C4-2B (cell line): ENCODE results near the gene NFYB.

Experiments used
- H3K27ac ChIP-seq: fragments of 450-650 bp; 2 replicates; pipeline ENCODE4 v1.5.1; 2017
- ZFX ChIP-seq: fragments of 450-650 bp; IDR thresholded peaks from 2 replicates; pipeline ENCODE4 v1.6.1; 2017
- TF ChIP-seq, protein P1 (sequence below): fragments of 450-650 bp; conservative IDR thresholded peaks from 2 replicates; pipeline ENCODE4 v1.5.1; 2017; ENCODE audit warnings: mild to moderate bottlenecking

The NFYB gene

DNA sequence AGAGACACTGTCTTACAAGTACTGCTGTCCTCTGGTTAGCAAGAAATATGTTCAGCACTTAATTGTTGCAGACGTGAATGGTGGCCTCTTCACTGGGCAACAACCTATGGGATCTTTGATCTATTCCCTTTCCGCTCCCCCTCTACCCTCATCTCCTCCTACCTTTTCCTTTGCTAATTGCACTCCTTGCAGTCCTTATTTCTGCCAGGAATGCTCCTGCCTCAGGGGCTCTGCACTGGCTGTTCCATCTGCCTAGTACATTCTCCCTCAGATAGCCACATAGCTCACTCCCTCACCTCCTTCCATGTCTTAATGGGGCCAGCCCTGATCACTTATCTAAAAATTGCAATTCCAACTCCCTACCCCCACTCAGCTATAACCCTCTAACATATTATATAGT is 4.5 kb upstream of the NFYB start:
- H3K27ac ChIP-seq = no peak overlapping the region
- no peak for TF ChIP-seq ZFX
- TF ChIP-seq, protein P1, sequence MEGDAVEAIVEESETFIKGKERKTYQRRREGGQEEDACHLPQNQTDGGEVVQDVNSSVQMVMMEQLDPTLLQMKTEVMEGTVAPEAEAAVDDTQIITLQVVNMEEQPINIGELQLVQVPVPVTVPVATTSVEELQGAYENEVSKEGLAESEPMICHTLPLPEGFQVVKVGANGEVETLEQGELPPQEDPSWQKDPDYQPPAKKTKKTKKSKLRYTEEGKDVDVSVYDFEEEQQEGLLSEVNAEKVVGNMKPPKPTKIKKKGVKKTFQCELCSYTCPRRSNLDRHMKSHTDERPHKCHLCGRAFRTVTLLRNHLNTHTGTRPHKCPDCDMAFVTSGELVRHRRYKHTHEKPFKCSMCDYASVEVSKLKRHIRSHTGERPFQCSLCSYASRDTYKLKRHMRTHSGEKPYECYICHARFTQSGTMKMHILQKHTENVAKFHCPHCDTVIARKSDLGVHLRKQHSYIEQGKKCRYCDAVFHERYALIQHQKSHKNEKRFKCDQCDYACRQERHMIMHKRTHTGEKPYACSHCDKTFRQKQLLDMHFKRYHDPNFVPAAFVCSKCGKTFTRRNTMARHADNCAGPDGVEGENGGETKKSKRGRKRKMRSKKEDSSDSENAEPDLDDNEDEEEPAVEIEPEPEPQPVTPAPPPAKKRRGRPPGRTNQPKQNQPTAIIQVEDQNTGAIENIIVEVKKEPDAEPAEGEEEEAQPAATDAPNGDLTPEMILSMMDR = no peak

DNA sequence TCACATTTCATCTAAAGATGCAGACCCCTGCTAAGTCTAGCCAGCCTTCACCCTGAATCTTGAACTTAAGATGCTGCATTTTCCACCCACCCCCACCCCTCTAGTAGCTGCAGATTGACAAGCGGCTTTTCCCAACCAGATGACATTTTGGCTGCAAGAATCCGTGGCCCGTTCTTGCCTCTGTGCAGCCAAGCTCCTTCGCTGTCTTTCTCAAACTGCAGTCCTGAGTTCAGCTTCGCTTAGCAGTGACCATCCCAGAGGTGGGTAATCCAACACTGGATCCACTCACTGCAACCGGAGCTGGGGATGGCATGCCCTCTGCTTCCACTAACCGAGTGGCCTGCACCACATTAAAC is 765 bp upstream of the NFYB start:
- no peak for TF ChIP-seq ZFX
- TF ChIP-seq, protein P1 = no peak
- H3K27ac ChIP-seq = peak overlapping the region; percentile 98

DNA sequence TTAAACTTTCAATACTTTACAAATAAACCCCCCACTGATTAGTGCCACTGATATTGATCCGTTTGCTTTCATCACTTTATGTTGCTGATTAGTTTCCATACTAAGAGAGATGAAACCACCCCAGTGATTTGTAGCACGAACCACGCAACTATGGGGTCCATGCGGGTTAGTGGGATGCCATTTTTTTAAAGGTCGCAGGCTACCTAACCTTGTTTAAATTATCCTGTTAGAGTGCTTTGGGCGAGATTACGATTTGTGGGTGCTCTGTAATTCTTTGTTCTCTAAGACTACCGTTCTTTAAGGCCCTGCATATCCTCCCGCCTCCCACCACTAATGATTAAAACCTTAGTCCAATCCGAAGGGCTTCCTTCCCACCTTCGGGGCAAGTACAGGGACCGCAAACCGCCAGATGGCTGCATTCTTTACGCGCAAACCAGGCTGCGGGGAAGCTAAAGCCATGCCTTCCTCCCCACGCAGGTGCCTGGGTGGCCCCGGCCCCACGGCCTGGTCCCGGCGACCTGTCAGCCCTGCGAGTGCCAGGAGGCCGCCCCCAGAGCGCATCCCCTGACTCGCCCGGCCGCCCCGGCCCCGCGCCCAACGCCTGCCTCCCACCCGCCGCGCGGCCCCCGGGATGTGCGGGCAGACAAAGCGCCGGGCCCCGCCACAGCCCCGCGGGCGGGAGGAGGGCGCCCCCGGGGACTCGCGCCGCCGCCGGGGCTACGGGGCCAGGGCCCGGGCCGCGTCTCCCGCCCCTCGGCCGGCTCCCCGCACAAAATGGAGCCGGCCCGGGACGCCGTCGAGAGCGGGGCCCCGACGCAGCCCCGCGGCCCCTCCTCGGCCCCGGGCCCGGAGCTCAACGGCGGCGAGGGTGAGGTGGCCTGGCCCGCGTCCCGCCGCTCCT is 759 bp downstream of the NFYB start:
- TF ChIP-seq ZFX = peak; percentile 89
- TF ChIP-seq, protein P1 = no peak
- peak overlapping the region; percentile 98 for H3K27ac ChIP-seq

DNA sequence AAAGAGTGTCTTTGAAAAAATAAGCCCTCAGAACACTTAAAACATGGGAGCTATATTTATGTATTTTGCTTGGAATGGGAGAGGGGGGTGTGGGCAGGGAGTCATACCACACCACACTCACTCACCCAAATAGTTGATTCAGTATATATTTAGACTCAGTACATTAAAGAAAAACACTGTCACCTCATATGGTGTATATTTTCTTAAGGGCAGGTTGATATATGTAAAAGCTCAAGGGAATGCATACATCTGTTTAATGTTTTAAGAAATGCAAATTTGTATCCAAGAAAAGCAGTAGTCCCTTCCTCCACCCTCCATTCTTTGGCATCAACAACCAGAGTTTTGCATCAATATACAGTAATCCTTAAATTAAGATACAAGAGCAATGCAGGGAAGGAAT is 1.4 kb downstream of the NFYB start:
- no peak for TF ChIP-seq ZFX
- TF ChIP-seq, protein P1 = no peak
- 0 out of 2 replicates have a peak overlapping the region, but pooled peaks have one; percentile 98 for H3K27ac ChIP-seq

DNA sequence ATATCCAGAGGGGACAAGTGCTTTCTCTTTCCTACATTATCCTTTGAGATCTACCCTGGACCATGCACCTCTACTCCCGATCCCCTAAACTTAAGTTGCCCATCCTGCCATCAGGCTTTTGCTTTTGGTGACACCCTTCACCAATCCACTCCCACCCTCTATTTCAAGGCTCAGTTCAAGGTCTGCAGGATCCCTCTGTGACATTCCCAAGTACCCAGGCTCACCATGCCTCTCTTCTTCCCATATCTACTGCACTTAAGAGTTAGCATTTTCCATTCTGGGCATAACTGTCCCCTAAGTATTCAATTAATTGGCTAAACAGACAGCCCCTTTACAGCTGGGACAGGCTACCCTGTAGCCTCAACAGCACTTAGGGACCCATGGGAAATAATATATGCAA is 3.1 kb downstream of the NFYB start:
- TF ChIP-seq ZFX = no peak
- TF ChIP-seq, protein P1 = no peak
- no peak overlapping the region for H3K27ac ChIP-seq

DNA sequence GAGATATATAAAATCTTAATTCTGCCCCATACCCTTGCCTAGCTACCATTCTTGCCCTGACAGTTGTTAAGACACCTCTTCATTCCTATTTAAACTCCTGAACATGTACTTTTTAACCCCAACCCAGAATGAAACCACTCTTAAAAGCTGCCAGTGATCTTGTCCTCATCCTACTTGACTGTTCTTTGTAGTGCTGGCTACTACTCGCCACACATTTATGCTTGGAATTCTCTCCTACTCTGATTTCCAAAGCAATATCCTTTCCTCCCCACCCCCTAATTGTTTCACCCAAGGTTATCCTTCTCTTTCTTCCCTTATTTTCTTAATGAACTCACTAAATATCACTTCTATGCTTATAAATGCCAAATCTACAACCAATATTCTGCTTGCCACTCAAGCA is 4.1 kb downstream of the NFYB start:
- H3K27ac ChIP-seq = no peak overlapping the region
- no peak for TF ChIP-seq ZFX
- TF ChIP-seq, protein P1 = no peak

DNA sequence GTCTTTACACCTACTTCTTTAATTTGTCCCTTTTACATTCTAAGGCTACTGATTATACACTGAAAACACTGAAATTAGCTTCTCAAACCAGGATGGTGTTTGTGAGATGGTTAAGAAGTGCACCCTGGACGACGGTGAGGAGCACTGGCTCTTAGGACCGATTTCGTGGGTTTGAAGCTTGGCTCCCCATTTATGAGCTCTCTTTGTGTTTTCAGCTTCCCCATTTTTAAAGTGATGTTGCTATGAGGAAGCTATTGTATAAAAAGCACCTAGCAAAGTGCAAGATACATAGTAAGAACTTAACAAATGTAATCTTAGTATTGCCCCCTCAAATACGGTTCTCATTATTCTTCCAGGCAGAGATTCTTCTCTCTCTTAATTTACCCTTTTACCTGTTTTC is 4.7 kb downstream of the NFYB start:
- no peak for TF ChIP-seq ZFX
- TF ChIP-seq, protein P1 = no peak
- no peak overlapping the region for H3K27ac ChIP-seq
